Bone marrow (tissue), 2 donors: ENCODE results near the gene NCOR2.

ENCODE experiments used
- DNase-seq, 2 donors: peaks; one replicate each; lab custom pipeline; 2025; lab: John Stamatoyannopoulos, UW

The NCOR2 gene

GRCh38 chr12:124559182-124560017, 8.0 kb downstream of the NCOR2 start:
- no peak for DNase-seq

GRCh38 chr12:124558313-124558712, 9.1 kb downstream of the NCOR2 start:
- no peak for DNase-seq

GRCh38 chr12:124557518-124558223, 9.7 kb downstream of the NCOR2 start:
- no peak for DNase-seq

DNA sequence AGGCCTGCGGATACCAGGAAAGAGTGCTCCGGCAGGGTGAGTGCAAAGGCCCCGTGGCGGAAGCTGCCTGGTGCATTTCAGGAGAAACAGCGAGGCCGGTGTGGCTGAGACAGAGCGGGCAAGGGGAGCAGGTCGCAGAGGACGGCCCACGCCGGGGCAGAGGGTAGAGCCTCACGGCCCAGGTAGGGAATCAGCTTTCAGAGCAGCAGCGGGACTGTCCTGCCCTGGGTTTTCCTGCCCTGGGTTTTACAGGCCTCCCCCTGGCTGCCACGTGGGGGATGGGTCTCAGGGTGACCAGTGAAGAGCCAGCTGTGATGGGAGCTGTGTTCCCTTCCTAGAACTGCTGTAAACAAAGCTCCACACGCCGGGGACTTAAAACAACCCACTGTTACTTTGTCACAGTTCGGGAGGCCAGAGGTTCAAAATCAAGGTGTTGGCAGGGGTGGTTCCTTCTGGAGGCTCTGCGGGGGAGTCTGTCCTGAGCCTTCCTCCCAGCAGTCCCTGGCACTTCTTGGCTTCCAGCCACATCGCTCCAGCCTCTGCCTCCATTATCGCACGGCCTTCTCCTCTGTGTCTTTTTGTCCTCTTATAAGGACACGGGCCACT, 10.4 kb downstream of the NCOR2 start:
- no peak for DNase-seq

DNA sequence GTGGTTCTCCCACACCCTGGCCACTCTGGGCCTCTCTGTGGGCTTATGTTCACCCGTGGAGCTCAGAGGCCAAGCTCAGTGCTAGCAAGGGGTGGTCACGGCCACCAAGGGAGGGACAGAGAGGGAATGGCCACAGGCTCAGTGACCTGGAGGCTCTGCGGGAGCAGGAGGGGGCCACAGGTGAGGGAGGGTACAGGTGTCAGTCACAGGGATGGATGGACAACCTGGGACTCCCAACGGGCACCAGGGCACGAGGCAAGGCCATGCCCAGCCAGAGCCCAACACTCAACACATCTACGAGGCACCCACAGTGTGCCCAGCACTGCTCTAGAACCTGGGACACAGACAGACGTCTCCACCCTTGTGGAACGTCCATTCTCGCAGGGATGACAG, 11.3 kb downstream of the NCOR2 start:
- DNase-seq = no peak

- no peak for DNase-seq
Measured at GRCh38 chr12:124555168-124556073, 12.0 kb downstream of the NCOR2 start.

DNA sequence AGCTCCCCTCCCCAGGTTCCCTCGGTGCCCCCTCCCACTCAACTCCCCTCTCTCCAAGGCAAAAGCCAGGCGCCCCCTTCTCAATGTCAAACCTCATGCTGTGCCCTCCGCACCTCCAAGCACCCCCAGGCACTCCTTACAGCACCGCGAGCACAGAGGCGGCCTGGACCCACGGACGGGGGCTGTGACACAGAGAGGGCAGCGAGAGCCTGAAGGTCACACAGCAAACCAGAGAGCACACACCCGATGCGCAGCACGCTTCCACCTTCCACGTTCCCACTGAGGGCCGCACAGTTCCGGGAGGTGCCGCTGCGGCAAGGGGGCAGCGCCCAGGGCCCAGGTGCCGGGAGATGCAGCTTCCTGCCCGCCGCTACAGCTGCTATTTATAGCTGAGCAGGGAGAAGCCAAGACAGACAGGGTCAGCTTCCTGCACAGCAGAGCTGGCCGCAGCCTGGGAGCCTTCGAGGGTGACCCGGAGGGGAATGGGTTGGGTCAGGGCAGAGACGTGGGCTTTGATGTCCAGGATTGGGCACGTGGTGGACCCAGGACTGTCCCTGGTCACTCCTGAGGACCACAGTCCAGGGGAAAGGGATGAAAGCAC, 12.9 kb downstream of the NCOR2 start:
- DNase-seq = no peak

DNA sequence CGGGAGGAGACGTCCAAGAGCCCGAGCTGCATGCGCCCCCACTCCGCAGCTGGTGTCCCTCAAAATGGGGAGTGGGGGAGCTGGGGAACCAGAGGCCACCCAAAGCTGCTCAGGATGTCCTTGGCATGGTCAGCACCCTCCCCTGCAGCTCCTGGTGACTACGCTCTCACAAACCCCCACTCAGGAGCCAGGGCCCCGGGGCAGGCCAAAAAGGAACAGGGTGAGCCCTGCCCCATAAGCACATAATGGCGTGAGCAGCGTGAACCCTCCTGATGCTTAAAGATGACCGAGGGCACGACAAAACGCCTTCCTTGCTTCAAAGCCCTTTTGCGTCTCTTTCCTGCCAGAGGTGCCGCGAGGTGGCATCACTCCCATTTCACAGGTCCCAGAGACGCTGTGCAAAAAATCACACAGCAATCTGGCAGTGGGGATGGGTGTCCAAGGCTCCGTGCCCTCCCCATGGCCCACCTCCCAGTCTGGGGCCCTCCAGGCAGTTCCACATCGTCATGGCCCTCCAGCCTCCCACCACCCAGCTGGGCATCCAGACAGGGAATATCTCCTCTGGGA, 13.5 kb downstream of the NCOR2 start:
- DNase-seq = no peak

DNA sequence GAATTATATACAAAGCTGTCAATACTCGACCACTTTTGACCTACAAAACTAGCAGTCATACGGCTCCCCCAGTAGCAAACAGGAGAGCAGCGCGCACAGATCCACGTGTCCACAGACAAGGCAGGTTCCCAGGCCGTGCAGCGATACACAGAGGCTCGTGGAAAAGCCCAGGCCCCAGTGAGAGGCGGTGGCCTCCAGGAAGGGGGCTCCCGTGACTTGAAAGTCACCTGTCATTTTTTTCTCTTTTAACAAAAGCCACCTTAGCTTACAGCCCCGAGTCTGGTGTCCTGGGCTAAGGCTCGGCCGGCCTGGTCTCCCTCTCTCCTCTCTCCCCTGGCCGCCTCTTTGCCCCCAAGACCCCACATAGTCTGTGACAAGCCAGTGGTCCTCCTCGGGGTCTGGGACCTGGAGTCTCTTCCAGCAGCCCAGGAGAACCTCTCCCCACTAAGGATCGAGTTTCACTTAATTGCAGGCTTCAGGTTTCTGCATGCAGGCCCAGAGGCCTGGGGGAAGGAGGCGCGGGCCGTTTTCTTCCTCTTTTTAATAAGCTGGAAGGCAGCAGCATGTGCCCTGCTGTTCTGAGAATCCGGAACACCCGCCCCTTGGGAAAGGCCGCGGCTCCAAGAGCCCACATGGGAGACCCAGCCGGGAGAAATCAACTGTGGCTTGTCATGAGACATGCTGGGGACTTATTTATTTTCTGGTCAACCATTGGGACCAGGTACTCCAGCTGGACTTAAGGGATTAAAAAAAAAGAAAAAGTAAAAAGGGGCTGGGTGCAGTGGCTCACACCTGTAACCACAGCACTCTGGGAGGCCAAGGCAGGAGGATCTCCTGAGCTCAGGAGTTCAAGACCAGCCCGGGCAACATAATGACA, 15.9 kb downstream of the NCOR2 start:
- peak; percentile 24 to 31 for DNase-seq

GRCh38 chr12:124550123-124551089, 17.0 kb downstream of the NCOR2 start:
- DNase-seq = peak in 1 of 2 donors; percentile 11

DNA sequence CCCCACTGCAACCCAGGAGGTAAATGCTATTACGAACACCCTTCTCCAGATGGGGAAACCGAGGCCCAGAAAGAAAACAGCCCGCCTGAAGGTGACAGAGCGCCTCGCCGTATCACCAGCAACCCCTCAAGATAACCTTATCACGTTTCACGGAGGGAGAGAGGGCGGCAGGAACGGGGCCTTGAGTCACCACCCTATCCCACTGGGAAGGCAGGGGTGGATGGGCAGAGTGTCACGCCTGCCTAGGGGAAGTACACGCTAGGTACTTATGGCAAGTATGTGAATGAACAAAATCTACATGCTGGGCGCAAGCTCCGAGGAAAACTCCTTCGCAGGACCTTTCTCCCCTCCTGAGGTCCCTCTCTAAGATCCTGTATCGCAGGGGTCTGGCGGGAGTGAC, 17.8 kb downstream of the NCOR2 start:
- DNase-seq = no peak

DNA sequence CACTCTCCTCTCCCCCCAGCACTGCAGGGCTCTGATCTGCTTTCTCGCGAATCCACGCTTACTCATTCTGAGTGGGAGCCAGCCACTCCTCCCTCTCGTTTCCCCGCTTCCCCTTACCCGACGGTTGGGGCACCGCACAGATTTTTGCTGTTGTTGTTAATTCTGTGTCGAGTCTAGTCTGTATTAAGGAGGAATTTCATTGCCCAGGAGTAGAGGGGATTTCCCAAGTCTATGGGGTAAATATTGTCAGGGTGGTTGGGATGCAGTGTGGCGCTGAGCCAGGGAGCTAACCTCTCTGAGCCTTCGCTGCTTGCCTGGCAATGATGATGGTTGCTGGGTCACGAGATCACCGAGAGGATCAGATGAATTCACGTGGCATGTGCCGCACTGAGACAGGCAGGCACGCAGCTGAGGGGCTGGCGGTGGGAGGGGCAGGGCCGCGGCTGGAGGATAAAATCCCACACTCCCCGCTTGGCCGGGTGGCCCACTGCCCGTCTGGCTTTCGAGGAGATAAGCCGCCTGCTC, 18.5 kb downstream of the NCOR2 start:
- peak; percentile 20 to 47 for DNase-seq

DNA sequence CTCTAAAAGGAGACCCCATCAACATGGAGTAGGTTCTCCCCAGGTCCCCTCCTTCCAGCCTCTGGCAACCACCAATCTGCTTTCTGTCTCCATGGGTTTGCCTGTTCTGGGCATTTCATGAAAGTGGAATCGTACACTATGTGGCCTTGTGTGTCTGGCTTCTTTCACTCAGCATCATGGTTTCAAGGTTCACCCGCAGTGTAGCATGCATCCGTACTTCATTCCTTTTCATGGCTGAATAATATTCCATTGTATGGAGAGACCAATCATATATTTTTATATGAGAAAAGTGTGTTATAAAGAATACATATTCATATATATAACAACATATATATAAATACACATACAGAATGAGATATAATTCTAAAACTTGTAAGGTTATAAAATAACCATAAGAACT, 19.8 kb downstream of the NCOR2 start:
- no peak for DNase-seq

- peak; percentile 32 to 51 for DNase-seq
Measured at GRCh38 chr12:124545508-124546418, 21.6 kb downstream of the NCOR2 start.

DNA sequence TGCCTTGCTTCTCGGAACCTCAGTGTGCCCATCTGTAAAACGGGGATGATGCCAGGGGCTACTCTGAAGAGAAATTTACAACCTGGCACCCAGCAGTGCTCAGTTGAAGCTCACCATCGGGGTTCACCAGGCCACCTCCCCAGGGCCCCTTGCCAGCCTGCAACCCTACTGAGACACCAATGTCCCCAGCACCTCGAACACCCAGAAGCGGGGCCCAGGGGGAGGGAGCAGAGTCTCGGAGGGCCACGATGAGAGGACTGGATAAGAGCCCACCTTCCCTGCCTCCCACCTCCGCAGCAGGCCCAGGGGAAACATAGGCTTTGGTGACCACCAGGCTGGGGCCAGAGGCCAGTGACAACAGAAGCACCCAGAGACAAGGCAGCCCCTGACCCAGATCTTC, 22.4 kb downstream of the NCOR2 start:
- DNase-seq = no peak

DNA sequence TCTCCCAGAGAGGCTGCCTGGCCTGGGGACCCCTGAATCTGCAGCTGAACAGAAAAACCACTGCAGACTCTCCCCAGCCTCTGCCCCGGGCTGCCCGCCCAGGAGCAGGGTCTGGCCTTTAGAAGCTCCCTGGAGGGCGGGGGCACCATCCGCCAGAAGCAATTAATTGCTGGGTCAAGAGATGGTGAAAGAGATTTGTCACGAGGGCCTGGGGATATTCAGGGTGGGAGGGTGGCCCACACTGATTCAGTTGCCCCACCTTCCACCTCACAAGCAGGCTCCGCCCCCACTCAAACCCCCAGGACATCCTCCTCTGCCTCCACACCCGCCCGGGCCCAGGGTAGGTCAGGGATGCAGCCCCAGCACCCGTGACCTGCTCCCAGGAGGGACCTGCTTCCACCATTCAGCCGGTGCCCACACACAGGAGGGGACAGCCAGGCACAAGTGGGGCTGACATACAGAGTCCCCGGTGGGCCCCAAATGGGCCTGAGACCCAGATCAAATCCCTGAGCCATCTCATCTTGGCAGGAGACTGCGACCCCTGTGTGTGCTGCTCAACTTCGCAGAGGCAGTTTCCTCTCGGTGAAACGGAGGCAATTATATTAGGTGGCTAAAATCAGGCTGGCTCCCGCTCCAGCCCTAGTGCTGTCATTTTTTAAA, 23.0 kb downstream of the NCOR2 start:
- no peak for DNase-seq
